GM18502 (cell line): ENCODE data around the gene GSDME.
"Not testable (repeated sequence)": the region's sequence is repeated elsewhere in the genome, so short reads cannot be mapped to it uniquely, and the experiment has no call there.

Experiments used
- ATAC-seq: cut with Tn5 transposase; IDR thresholded peaks from one replicate; pipeline ENCODE4 v1.9.1; 2021; ENCODE audit warnings: mild to moderate bottlenecking; ENCODE audit not compliant: unreplicated experiment, poor library complexity

Gene GSDME

GRCh38 chr7:24757353-24758275, at the start of gene GSDME:
TSS of gene GSDME (minus strand) at chr7:24757464. CDS start at chr7:24749774, 7,690 bp downstream.
- ATAC-seq: peak; percentile 65

GRCh38 chr7:24802300-24802699, 45.0 kb upstream of the GSDME start:
- no peak for ATAC-seq

GRCh38 chr7:24801883-24802282, 44.6 kb upstream of the GSDME start:
- no peak for ATAC-seq

GRCh38 chr7:24800667-24801066, 43.4 kb upstream of the GSDME start:
- ATAC-seq: no peak

GRCh38 chr7:24800073-24800472, 42.8 kb upstream of the GSDME start:
- no peak for ATAC-seq

- no peak for ATAC-seq
Observed at GRCh38 chr7:24799506-24799905, 42.2 kb upstream of the GSDME start.

- no peak for ATAC-seq
Observed at GRCh38 chr7:24798261-24798660, 41.0 kb upstream of the GSDME start.

GRCh38 chr7:24797270-24797669, 40.0 kb upstream of the GSDME start:
- ATAC-seq: no peak

GRCh38 chr7:24795407-24795767, 38.1 kb upstream of the GSDME start:
- ATAC-seq: no peak

- not testable (repeated sequence) for ATAC-seq
Observed at GRCh38 chr7:24794751-24795406, 37.6 kb upstream of the GSDME start.

- ATAC-seq: no peak
Observed at GRCh38 chr7:24793982-24794648, 36.9 kb upstream of the GSDME start.

GRCh38 chr7:24788961-24789576, 31.8 kb upstream of the GSDME start:
- ATAC-seq: no peak

- ATAC-seq: no peak
Observed at GRCh38 chr7:24788075-24788474, 30.8 kb upstream of the GSDME start.

- ATAC-seq: peak; percentile 53
Observed at GRCh38 chr7:24786941-24787340, 29.7 kb upstream of the GSDME start.

- no peak for ATAC-seq
Observed at GRCh38 chr7:24786306-24786705, 29.0 kb upstream of the GSDME start.

- no peak for ATAC-seq
Observed at GRCh38 chr7:24784277-24784676, 27.0 kb upstream of the GSDME start.

GRCh38 chr7:24783698-24784097, 26.4 kb upstream of the GSDME start:
- ATAC-seq: no peak

GRCh38 chr7:24781106-24781505, 23.8 kb upstream of the GSDME start:
- no peak for ATAC-seq

GRCh38 chr7:24779283-24779655, 22.0 kb upstream of the GSDME start:
- ATAC-seq: no peak

- ATAC-seq: peak; percentile 61
Observed at GRCh38 chr7:24778543-24779282, 21.4 kb upstream of the GSDME start.
